Glomerular endothelial cell (primary cell): Measurements from ENCODE around the gene RORC. TPM values are rescaled to one million over a fixed set of nuclear protein-coding genes. Genes with fewer than 3 reads are reported as not detected.
A peak's percentile ranks its signal among the peaks of the same experiment; 100 is the strongest.
"Not testable (repeated sequence)": the region's sequence is repeated elsewhere in the genome, so short reads cannot be mapped to it uniquely, and the experiment has no call there.

Experiments
- DNase-seq: peaks from one replicate; pipeline ENCODE4 v3.0.0-alpha.2; 2011; ENCODE audit warnings: low read depth, low spot score; ENCODE audit errors: extremely low read depth
- total RNA-seq: library from RNA; depleted of rRNA; stranded (reverse); fragments of >200 nt; gene quantifications from 2 replicates; pipeline ENCODE4 v1.2.3, GENCODE V29; 2015

The RORC gene
- total RNA-seq, 1 donor from 2014 or later, result not detected

DNA sequence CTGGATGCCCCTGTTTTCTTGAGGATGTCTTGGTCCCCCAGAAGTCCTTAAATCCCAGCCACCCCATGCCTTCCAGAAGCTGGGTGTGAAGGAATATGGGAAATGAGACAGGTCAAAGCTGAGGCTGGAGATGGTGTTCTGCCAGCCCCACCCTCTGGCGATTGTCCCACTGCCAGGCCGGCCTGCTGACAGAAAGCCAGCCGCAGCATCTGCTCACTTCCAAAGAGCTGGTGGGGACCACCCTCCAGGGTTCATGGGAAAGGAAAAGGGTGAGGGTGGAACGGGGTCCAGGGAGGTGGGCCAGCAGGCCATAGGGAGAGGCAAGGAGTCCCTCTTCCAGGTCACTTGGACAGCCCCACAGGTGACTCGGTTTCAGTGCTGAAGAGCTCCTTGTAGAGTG is 24.5 kb downstream of the RORC start:
- DNase-seq, result no peak

DNA sequence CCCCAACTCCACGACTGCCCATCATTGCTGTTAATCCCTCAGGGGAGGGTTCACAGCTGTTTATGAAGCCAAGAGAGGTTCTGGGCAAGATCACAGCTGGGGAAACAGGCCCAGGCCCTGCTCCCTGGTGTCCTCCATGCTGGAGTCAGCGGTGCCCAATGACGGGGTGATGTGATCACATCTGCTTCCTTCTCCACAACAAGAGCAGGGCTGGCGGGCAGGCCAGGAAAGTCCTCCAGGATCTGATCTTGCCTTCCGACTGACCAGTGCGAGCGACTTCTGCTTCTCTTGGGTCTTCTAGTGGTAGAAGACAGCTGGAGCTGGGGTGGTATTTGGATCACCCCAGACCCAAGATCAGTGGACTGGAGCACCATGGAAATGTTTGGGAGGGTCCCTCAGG is 25.4 kb downstream of the RORC start:
- DNase-seq, result no peak

DNA sequence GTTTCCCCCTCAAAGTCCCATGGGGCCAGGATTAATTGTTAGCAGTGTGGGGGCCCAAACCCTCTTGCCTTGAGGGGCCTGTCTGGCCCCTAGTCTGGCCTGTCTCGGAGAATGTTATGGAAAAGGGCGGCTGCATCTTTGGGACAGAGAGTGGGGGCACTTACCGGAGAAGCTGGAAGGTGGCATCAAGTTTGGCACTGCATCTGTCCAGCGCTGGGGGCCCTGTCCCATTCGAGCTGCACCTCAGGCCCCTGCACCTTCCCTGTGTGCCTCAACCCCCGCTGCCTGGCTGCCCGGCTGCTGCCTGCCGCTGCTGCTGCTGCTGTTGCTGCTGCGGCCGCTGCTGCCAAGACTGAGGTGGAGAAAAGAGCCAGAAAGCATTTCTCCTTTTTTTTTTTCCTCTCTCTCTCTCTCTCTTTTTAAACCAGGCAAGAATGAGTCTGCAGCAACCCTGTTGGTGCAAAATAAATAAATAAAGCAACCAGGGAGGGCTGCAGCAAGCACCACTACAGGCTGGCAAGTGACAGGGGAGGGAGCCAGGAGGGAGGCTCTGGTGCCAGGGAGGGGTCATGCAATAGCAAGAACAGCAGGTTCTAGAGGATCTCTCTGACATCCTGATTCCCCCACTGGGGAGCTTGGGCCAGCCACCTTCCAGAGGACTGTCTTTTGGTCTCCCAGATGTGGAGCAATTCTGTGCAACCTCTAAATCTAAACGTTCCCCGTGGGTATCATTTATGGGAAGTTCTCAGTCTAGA is 26.4 kb downstream of the RORC start, which contains the start of gene LINGO4:
TSS of gene LINGO4 (minus strand) at position 354 of the 755 bp plus-strand sequence. CDS start 2,715 bp downstream, outside the sequence.
- DNase-seq, result no peak

DNA sequence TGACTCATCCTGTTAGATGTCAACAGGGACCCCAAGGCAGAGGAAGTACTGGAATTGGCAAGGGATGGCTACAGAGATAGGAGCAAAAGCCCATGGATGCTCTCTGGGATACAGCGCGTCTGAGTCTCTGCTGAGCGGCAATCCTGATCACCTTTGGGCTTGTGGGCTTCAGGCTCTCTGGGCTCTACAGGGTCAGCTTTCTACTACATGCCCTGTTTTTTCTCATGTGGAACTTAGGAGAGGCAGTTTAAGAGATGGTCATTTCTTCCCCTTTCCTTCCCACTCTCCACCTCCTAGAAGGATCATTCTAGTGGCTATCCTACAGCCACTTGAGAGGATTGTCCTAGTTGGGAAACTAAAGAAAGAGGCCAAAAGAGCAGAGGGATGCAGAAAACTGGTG is 27.7 kb downstream of the RORC start:
- no peak for DNase-seq

DNA sequence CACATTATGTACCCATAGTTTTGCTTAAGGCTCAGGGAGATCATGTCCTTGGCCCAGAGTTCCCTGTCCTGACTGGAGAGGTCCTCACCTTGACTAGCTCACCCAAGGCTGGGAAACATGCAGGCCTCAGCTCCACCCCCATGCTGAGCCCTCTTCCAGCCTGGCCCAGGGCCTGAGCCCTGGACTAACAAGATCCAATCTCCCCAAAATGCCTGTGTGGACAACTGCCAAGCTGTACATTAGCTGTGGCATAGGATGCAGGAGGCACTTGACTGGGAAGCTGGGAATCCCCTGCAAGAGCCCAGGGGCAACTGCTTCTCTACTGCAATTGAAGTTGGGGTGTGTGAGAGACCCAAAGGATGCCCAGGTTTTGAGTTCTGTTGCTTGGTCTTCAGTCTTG is 28.4 kb downstream of the RORC start:
- no peak for DNase-seq

DNA sequence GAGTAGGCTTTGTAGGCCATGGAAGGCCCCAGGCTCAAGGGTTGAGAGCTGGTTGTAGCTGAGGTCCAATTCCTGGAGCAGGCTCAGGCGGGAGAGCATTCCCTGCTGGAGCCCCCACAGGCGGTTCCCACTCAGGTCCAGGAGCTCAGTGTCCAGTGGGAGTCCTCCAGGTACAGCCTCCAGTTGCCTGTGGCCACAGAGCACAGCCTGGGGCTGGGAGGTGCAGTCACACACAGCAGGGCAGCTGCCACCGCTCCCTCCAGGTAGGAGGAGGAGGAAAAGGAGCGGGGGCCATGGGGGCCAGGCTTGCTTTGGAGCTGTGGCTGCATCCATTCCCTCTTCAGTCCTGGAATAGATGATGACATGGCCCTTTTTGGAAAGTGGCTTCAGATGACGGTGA is 29.2 kb downstream of the RORC start:
- DNase-seq, result no peak

DNA sequence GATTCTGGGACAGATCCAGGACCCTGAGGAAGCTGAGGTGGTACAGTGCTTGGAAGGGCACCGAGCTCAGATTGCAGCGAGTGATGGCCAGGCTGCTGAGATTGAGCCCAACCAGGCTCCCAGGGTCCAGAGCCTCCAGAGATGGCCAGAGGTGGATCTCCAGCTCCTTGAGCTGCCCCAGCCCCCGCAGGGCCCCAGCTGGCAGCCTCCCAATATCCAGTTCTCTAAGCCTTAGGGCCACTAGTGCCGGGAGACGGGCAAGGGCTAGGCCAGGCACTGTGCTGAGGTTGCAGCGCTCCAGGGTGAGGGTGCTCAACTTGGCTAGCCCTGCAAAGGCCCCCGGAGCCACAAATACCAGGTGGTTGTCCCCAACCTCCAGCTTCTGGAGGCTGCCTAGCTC is 29.8 kb downstream of the RORC start:
- no peak for DNase-seq

DNA sequence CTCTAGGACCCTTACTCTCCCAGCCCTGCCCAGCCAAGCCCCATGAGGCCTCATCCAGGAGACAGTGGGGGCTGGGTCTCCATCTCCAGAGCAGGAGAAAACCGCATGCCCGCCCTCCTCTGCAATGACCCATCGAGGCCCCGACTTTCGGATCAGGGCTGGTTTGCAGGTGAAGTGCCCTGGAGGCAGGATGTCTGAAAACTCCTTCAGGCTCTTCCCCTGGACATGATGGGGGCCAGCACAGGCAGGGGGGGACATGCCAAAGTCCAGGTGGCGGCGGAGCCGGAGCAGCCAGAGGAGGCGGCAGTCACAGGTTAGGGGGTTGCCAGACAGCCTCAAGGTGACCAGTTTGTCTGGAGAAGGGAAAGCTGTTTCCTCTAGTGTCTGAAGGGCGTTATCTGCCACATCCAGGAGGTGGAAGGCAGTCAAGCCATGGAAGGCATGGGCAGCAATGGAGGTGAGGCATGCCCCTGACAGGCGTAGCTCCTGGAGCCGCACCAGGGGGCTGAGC is 30.2 kb downstream of the RORC start:
- no peak for DNase-seq

DNA sequence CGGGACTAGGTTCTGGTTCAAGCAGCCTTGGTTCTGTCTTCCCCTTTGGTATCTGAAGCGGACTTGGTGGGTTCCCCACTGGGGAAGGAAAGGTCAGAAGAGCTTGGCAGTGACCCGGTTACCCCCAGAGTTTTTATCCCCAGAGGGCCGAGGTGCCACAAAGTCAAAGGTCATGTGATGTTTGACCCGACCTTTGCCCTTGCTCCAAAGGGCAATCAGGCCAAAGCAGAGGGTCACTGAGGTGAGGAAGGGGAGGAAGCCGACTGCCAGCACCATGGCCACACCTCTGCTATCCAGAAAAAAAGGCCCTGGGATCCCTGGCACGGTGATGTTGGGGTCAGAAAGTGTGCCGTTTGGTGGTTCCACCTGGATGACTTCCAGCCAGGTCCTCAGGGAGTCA is 30.8 kb downstream of the RORC start:
- DNase-seq, result no peak

DNA sequence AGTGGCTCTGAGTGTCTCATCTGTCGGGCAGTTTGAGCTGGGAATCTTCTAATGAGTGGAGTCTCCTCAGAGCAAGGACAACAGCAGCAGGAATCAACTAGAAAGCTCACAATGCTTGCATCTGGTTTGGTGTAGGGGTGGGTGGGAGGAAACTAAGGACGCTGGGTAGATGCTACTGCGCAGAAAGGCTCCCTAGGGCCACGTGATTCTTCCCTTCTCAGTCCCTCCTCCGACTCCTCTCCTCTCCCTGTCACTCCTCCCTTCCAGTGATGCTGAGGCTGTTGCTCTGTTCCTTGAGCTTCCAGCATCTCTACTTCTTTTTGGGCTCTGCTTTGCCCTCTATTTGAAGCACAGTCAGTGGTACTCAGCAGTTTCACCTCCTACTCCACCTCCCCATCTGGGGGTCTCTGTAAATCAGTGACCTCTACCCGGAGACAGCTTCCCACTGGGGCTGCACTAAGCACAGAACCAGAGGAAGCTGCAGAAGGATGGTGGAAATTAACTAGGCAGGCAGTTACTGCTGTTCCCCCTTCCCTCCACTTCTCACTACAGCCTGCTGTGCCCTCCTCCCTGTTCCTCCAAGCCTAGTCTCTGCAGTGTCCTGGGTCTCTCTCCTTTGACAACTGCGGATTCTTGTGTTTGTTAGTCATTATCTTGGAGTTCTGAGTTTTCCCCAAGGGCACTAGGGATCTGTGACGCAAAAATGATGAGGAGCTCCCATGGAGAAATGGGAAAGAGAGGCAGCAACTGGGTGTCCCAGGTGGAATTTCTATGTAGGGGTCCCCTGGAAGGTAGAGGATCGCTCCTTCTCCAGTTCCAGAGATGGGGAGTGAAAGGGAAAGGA is 32.2 kb downstream of the RORC start:
- DNase-seq, result no peak

DNA sequence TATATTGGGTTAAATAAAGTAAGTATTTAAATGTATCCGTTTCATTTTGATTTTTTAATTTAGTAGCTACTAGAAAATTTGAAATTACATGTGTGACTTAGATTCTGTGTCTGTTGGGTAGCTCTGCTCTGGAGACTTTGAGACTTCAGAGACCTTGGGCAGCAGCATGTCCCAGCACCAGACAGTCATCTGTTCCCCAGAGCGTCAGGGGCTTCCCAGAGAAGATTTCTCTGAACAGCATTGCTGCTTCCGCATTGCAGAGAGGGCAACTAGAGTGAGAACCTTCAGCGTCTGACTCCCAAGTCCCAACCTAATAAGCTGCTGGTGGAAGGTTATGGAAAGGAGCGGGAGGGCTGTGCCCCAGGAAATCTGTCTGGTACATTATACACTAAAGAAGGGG is 33.0 kb downstream of the RORC start:
- no peak for DNase-seq

DNA sequence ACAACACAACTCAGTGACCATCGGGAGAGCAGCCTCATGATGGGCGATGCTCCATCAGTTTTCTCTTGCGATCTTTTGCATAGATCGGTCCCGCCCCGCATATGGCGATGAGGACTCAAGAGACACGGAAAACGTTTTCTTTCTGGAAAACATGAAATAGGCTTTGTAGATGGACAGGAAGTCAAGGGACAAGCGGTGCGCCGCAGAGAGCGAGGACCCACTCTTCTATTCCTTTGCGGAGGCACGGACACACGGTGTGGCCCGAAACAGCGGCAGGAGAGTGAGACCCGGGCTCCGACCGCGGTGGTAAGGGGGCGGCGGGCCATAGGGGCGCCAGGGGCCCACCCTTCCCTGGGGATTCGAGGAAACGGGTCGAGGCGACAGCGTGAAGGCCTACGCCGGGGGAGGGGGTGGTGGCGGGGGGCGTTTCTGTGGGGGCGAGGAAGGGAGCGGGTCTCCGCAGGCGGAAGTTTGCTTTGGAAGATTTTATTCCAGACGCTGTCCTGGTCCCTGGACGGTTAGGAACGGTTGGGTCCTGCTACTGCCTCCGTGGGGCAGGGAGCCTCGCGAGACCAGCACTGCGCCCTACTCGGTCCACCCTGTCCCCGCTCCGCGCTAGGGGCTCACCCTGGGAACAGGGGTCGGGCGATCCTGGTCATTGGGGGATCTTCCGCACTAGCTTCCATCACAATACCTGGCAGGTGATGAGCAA is 40.5 kb downstream of the RORC start:
- no peak for DNase-seq

DNA sequence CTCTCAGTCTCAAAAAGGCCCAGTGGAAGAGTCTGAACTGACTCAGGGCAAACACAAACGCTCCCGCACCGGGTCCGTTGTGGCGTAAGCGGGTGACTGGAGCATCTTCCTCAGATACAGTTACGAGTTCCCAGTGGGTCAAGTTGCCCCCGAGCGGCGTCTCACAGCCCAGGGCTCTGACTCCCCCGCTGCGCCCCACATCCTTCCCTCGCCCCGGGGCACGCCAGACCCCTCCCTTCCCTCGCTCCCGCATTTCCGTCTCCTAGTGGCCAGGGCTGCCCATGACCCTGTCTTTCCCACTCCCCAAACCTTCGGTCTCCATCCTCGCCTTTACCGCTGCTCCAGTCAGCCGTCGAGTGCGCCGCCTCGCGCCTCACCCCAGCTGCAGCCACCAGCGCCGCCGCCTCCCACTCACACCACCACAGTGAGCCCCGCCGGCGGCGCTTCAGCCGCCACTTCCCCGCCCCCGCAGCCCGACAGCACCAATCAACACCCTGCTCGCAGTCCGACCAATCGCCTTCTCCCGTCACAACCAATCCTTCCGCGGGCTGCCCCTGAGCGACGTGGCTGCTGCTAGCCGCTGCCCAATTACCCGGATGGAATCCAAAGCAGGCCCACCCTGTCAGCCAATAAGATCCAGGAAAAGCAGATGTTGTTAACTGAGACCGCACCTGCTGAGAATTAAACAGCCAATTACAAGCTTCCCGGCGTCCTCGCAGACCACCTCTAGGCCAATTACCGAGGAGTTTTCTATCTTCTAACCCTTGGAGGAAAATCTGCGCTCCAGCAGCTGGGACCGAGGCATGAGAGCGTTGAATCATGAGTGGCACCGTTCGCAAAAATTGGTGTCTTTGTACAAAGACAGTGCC is 41.3 kb downstream of the RORC start, which contains the start of gene TDRKH:
TSS of gene TDRKH (minus strand) at position 430 of the 869 bp plus-strand sequence. CDS start 7,478 bp downstream, outside the sequence.
- DNase-seq, result peak; percentile 96

DNA sequence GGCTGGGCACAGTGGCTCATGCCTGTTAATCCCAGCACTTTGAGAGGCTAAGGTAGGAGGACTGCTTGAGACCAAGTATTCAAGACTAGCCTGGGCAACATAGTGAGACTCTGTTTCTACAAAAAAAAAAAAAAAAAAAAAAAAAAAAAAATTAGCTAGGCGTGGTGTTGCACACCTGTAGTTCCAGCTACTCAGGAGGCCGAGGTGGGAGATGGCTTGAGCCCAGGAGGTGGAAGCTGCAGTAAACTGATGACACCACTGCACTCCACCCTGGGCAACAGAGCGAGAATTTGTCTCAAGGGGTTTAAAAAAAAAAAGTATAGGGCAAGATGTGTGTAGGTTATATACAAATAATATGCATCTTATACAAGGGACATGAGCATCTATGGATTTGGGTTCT is 43.9 kb downstream of the RORC start:
- DNase-seq, result no peak

DNA sequence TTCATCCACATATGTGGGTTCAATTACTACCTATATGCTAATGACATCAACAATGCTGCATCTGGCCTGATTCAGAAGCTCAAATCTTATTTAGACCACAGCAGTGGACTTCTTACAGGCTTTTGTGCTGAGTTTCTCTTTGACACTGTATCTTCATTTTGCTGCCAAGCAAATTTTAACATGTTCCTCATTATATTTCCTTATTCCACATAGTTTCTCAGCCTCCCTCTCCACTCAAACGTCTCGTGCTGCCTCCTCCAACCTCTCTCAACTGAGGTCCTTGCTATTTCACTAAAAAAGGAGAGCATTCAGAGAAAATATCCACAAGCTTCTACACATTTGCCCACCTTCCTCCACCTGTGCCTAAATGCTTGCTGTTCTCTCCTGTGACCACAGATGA is 47.8 kb downstream of the RORC start:
- DNase-seq, result no peak

DNA sequence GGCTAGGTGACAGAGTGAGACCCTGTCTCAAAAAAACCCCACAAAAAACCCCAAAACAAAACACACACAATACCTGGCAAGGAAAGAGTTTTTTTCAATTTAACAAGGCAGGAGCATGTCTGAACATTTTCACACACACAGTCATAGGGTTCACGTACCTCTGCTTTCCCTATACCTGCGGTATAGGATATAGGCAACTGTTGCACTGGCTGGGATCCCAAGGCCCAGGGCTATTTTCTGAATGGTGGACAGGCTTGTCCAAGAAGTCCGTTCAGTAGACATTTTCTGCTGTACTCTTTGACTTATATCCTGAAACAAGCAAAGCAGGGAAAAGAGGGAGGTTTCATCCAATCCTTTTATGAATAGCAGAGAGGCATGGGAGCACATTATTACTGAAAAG is 48.9 kb downstream of the RORC start:
- DNase-seq, result no peak

DNA sequence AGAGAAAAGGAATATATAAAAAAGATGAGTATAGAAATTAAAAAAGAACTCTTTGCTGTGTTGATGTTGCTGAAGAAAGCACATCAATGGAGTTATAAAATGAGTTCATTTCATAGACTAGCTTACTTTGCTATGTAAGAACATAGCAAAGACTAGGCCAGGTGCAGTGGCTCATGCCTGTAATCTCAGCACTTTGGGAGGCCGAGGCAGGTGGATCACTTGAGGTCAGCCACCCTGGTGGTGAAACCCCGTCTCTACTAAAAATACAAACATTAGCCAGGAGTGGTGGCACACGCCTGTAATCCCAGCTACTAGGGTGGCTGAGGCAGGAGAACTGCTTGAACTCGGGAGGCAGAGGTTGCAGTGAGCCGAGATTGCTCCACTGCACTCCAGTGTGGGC is 49.6 kb downstream of the RORC start:
- not testable (repeated sequence) for DNase-seq

DNA sequence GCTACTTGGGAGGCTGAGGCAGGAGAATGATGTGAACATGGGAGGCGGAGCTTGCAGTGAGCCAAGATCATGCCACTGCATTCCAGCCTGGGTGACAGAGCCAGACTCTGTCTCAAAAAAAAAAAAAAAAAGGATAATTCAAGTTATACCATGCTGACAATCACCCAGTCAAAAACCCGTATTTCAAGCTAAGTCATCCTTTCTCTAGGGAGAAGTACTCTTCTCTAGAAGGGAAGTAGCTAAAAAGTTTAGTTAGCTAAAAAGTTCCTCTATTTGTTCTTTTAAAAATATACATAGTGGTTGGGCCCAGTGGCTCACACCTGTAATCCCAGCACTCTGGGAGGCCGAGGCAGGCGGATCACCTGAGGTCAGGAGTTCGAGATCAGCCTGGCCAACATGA is 50.9 kb downstream of the RORC start:
- DNase-seq, result not testable (repeated sequence)

DNA sequence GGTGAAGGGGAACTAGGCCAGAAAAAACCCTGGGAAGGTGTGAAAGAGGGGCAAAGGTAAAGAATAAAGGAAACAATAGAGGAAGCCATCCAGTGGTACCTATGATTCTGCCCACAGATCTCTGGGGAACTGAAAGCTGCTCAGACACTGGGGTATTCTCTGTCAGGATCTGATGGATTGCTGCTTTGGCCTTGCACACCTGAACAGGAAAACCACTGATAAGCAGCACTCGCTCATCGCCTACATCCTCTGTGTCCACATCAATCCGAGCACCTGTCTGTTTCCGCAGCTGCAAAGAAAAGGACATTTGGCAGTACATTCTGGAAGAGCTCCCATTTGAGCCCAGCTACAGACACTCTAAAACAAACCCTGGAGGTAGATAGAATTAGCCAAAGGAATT is 51.8 kb downstream of the RORC start:
- DNase-seq, result no peak

DNA sequence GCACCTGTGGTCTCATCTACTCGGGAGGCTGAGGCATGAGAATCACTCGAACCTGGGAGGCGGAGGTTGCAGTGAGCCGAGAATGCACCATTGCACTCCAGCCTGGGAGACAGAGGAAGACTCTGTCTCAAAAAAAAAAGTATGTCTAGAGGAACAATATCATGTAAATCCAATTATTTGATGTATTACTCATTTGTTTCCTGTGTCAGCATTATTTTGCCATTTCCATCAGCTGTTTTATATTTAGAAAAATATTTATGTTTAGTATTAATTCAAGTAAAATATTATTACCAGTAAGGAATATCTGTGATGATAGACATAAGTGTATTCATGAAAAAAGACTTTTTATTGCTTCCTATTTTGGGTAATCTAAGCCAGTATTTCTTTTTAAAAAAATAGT is 54.3 kb downstream of the RORC start:
- DNase-seq, result no peak
